H1 (cell line): Measurements from ENCODE around the gene MMP27. TPM values are rescaled to one million over a fixed set of nuclear protein-coding genes. Genes with fewer than 3 reads are reported as not detected.

Experiments used
- CTCF ChIA-PET: fragments of 300-600 bp; sonication (Branson Sonifier 250); formaldehyde crosslinking; loops from one replicate; lab custom pipeline; 2021; ENCODE audit not compliant: partially characterized antibody; lab: Charles Lee
- POLR2A ChIA-PET: fragments of 300-600 bp; sonication (Branson Sonifier 250); formaldehyde crosslinking; loops from one replicate; lab custom pipeline; 2021; ENCODE audit warnings: inconsistent platforms; ENCODE audit not compliant: partially characterized antibody; lab: Charles Lee
- DNase-seq, 2 experiments: peaks; one replicate each; pipeline versions ENCODE4 v3.0.0 to v3.0.0-alpha.2; 2010 to 2022; ENCODE audit warnings: low spot score in 2 of 2, low read depth in 1 of 2, mixed read lengths in 1 of 2
- FAIRE-seq: peaks from 2 replicates; lab custom pipeline; 2011; peaks lifted over from hg19 to GRCh38; lab: Jason Lieb, UNC
- H2AFZ ChIP-seq: 2 replicates; pipeline ENCODE4 v1.8.1; 2012; ENCODE audit warnings: low read length, inconsistent platforms
- H2AK5ac ChIP-seq: 2 replicates; pipeline ENCODE4 v1.6.1; 2013; ENCODE audit warnings: low read depth, low read length
- H2BK120ac ChIP-seq: replicated peaks from 2 replicates; pipeline ENCODE3; 2013; ENCODE audit warnings: low read depth, low read length, inconsistent platforms
- H2BK12ac ChIP-seq: 2 replicates; pipeline ENCODE4 v1.6.1; 2013; ENCODE audit warnings: low read depth, low read length
- H2BK15ac ChIP-seq: 2 replicates; pipeline ENCODE4 v1.6.1; 2013; ENCODE audit warnings: low read length
- H2BK20ac ChIP-seq: 2 replicates; pipeline ENCODE4 v1.6.1; 2013; ENCODE audit warnings: low read length
- H2BK5ac ChIP-seq: 2 replicates; pipeline ENCODE4 v1.6.1; 2013; ENCODE audit warnings: low read depth, low read length
- H3K14ac ChIP-seq: 2 replicates; pipeline ENCODE4 v1.6.1; 2013; ENCODE audit warnings: inconsistent platforms; ENCODE audit not compliant: insufficient read length
- H3K18ac ChIP-seq: 2 replicates; pipeline ENCODE4 v1.6.1; 2013; ENCODE audit warnings: low read length; ENCODE audit errors: extremely low read depth
- H3K23ac ChIP-seq: 2 replicates; pipeline ENCODE4 v1.6.1; 2013; ENCODE audit warnings: inconsistent platforms; ENCODE audit not compliant: insufficient read length
- H3K23me2 ChIP-seq: 2 replicates; pipeline ENCODE4 v1.6.1; 2013; ENCODE audit warnings: low read depth, low read length
- H3K27ac ChIP-seq: 2 replicates; pipeline ENCODE4 v1.6.1; 2011; ENCODE audit warnings: low read depth, low read length, inconsistent platforms
- H3K27me3 ChIP-seq, 4 experiments: replicated peaks in 1 of 4; 1 replicate in 1 of 4; 2 replicates in 3 of 4; pipeline versions ENCODE4 v1.6.1 to v1.8.1; 2011 to 2013; ENCODE audit warnings: low read length in 3 of 4, mild to moderate bottlenecking in 3 of 4, inconsistent platforms in 2 of 4, mixed read lengths in 2 of 4, moderate library complexity in 1 of 4; ENCODE audit not compliant: control insufficient read depth in 3 of 4, insufficient read depth in 3 of 4; ENCODE audit errors: extremely low read depth in 1 of 4
- H3K36me3 ChIP-seq, 4 experiments: 2 replicates each; pipeline versions ENCODE4 v1.6.1 to v1.8.1; 2011 to 2013; ENCODE audit warnings: mild to moderate bottlenecking in 4 of 4, low read length in 3 of 4, moderate library complexity in 2 of 4, control low read depth in 1 of 4, inconsistent platforms in 1 of 4; ENCODE audit not compliant: insufficient read depth in 4 of 4, control insufficient read depth in 2 of 4
- H3K4ac ChIP-seq: replicated peaks from 2 replicates; pipeline ENCODE3; 2013; ENCODE audit warnings: low read length, low read depth, mixed read lengths, inconsistent platforms; ENCODE audit not compliant: insufficient read length
- H3K4me1 ChIP-seq, 4 experiments: replicated peaks in 1 of 4; 1 replicate in 1 of 4; 2 replicates in 3 of 4; pipeline versions ENCODE4 v1.6.1 to v1.8.1; 2011 to 2013; ENCODE audit warnings: low read length in 3 of 4, inconsistent platforms in 2 of 4, mixed read lengths in 1 of 4; ENCODE audit not compliant: insufficient read depth in 4 of 4, control insufficient read depth in 3 of 4
- H3K4me2 ChIP-seq, 2 experiments: 2 replicates each; pipeline versions ENCODE4 v1.6.1 to v1.8.1; 2011 to 2013; ENCODE audit warnings: low read depth in 2 of 2, low read length in 2 of 2, control low read depth in 1 of 2, inconsistent platforms in 1 of 2, mild to moderate bottlenecking in 1 of 2; ENCODE audit not compliant: insufficient read depth in 1 of 2
- H3K4me3 ChIP-seq, 4 experiments: fragments of 200-600, 300-600 bp in 1 of 4; sonication (generic), shearing (Covaris generic), sonication (Bioruptor Twin) in 1 of 4; 2 replicates each; pipeline versions ENCODE4 v1.5.1 to v1.8.1; 2011 to 2016; ENCODE audit warnings: low read length in 4 of 4, low read depth in 3 of 4, control low read depth in 2 of 4, inconsistent platforms in 2 of 4, mild to moderate bottlenecking in 2 of 4, mixed read lengths in 1 of 4, moderate library complexity in 1 of 4; ENCODE audit not compliant: insufficient read depth in 2 of 4; ENCODE audit errors: extremely low read depth in 1 of 4
- H3K56ac ChIP-seq: replicated peaks from 2 replicates; pipeline ENCODE3; 2013; ENCODE audit warnings: low read depth, mild to moderate bottlenecking, mixed read lengths, low read length, inconsistent platforms; ENCODE audit not compliant: insufficient read length
- H3K79me1 ChIP-seq: 2 replicates; pipeline ENCODE4 v1.6.1; 2013; ENCODE audit warnings: low read depth, low read length, control low read depth
- H3K79me2 ChIP-seq, 2 experiments: 2 replicates each; pipeline versions ENCODE4 v1.6.1 to v1.8.1; 2012 to 2013; ENCODE audit warnings: low read length in 2 of 2, mild to moderate bottlenecking in 2 of 2, inconsistent platforms in 1 of 2; ENCODE audit not compliant: insufficient read depth in 2 of 2, control insufficient read depth in 1 of 2
- H3K9ac ChIP-seq, 4 experiments: replicated peaks in 1 of 4; 1 replicate in 1 of 4; 2 replicates in 3 of 4; pipeline versions ENCODE4 v1.6.1 to v1.8.1; 2011 to 2013; ENCODE audit warnings: low read depth in 3 of 4, low read length in 3 of 4, control low read depth in 2 of 4, mild to moderate bottlenecking in 2 of 4, moderate library complexity in 2 of 4, inconsistent platforms in 1 of 4; ENCODE audit errors: extremely low read depth in 1 of 4
- H3K9me3 ChIP-seq, 2 experiments: 2 replicates each; pipeline versions ENCODE4 v1.6.1 to v1.8.1; 2012 to 2013; ENCODE audit warnings: mild to moderate bottlenecking in 2 of 2, moderate library complexity in 2 of 2, control low read depth in 1 of 2, inconsistent platforms in 1 of 2, low read depth in 1 of 2, low read length in 1 of 2, mixed read lengths in 1 of 2; ENCODE audit not compliant: insufficient read depth in 2 of 2
- H4K20me1 ChIP-seq, 2 experiments: replicated peaks in 1 of 2; 2 replicates each; pipeline versions ENCODE3 to v1.8.1; 2011 to 2013; ENCODE audit warnings: inconsistent platforms in 2 of 2, low read length in 2 of 2, mild to moderate bottlenecking in 1 of 2; ENCODE audit not compliant: insufficient read depth in 2 of 2, control insufficient read depth in 1 of 2
- H4K5ac ChIP-seq: 2 replicates; pipeline ENCODE4 v1.6.1; 2013; ENCODE audit warnings: low read length, low read depth, mixed read lengths, inconsistent platforms; ENCODE audit not compliant: insufficient read length
- H4K8ac ChIP-seq: 2 replicates; pipeline ENCODE4 v1.8.0; 2013; ENCODE audit warnings: mild to moderate bottlenecking, moderate library complexity, low read length, inconsistent platforms; ENCODE audit not compliant: insufficient read depth; ENCODE audit errors: extremely low read depth
- H4K91ac ChIP-seq: replicated peaks from 2 replicates; pipeline ENCODE3; 2013; ENCODE audit warnings: low read length, mixed read lengths, inconsistent platforms; ENCODE audit not compliant: insufficient read length
- ATF2 ChIP-seq: IDR thresholded peaks from 2 replicates; pipeline ENCODE4 v1.6.1; 2012; ENCODE audit warnings: low read length, inconsistent platforms
- CHD1 ChIP-seq: IDR thresholded peaks from 2 replicates; pipeline ENCODE4 v1.6.1; 2012; ENCODE audit warnings: low read depth, low read length, improper control_type of control experiment
- CTCF ChIP-seq, 3 experiments: IDR thresholded peaks; 1 replicate in 2 of 3; 2 replicates in 1 of 3; pipeline versions ENCODE4 v1.5.1 to v1.6.1; 2011; ENCODE audit warnings: low read length in 3 of 3, mild to moderate bottlenecking in 3 of 3, inconsistent platforms in 2 of 3, low read depth in 1 of 3, moderate library complexity in 1 of 3; ENCODE audit not compliant: insufficient read depth in 1 of 3; ENCODE audit errors: control extremely low read depth in 1 of 3
- HDAC6 ChIP-seq: IDR thresholded peaks from one replicate; pipeline ENCODE4 v1.7.1; 2012; ENCODE audit warnings: low read depth, mild to moderate bottlenecking, inconsistent platforms, low read length, moderate library complexity
- MAFK ChIP-seq: IDR thresholded peaks from 2 replicates; pipeline ENCODE4 v1.6.1; 2012; ENCODE audit warnings: low read depth, mild to moderate bottlenecking, improper control_type of control experiment, low read length
- POLR2AphosphoS5 ChIP-seq: IDR thresholded peaks from 2 replicates; pipeline ENCODE4 v1.6.1; 2011; ENCODE audit warnings: low read depth, low read length
- POU5F1 ChIP-seq: IDR thresholded peaks from 2 replicates; pipeline ENCODE4 v1.6.1; 2011; ENCODE audit warnings: low read depth, mild to moderate bottlenecking, low read length, moderate library complexity
- SIX5 ChIP-seq: IDR thresholded peaks from 2 replicates; pipeline ENCODE4 v1.6.1; 2011; ENCODE audit warnings: mild to moderate bottlenecking, low read depth, low read length
- TBP ChIP-seq: IDR thresholded peaks from 2 replicates; pipeline ENCODE4 v1.6.1; 2011; ENCODE audit warnings: low read depth, low read length, improper control_type of control experiment
- polyA plus RNA-seq, 7 experiments: library from polyadenylated mRNA; depleted of rRNA in 3 of 7; stranded (reverse) in 5 of 7; unstranded in 2 of 7; fragments of >200 nt in 5 of 7; fragments of 200-250 nt in 2 of 7; gene quantifications; 1 replicate in 5 of 7; 2 replicates in 1 of 7; 4 replicates in 1 of 7; pipeline versions ENCODE4 v1.2.1 to v1.2.3, GENCODE V29; 2011 to 2013; ENCODE audit warnings: missing spikeins in 2 of 7, mixed read lengths in 2 of 7
- total RNA-seq: library from RNA; stranded (reverse); fragmentation: NEBNext Ultra II Directional; extraction: Animal tissue kit (Norgen Biotek cat#: 25700); gene quantifications from 2 replicates; pipeline ENCODE4 v1.2.1, GENCODE V29; 2021
- TF ChIP-seq, protein P1 (sequence below): IDR thresholded peaks from 2 replicates; pipeline ENCODE4 v1.6.1; 2012; ENCODE audit warnings: inconsistent platforms
- TF ChIP-seq, protein P2 (sequence below): IDR thresholded peaks from 2 replicates; pipeline ENCODE4 v1.6.1; 2012; ENCODE audit warnings: inconsistent platforms

Gene MMP27
- total and polyA plus RNA-seq, 2 of the 8 experiments (the other 6 are each of a cell fraction or from before 2014, with no cell fraction given), result not detected

DNA sequence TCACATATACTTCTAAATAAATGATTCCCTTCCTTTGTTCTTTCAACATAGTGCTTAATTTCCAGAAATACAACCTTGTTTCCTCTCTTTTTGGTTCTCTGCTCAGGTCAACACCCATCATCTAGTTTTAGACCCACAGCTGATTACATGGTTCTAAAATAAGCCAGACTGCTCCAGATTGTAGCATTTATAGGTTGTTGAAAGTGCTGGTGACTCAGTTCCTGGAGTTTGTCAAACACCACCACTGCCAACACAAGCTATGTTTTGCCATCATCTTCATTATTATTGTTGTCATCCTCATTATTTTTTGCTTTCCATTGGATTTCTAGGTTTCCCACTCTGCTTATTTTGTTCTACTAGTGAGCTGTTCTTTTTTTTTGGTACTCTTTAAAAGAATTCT is 58.1 kb downstream of the MMP27 start:
- H2AFZ ChIP-seq, result no peak overlapping the region
- no peaks in the 10 kb centered on the region for H4K20me1 ChIP-seq
- H3K18ac ChIP-seq, result no peak overlapping the region
- H3K4ac ChIP-seq, result no peak overlapping the region
- ChIA-PET CTCF (interaction anchor here (0.9 to 2.0 kb wide), 2 partner anchors 19 to 34 kb away, joined by 3 to 7 read pairs; no protein-coding TSS in a partner anchor), POLR2A (no interaction called here)
- H4K8ac ChIP-seq, result no peak overlapping the region
- no peaks in the 10 kb centered on the region for H3K36me3 ChIP-seq
- no peaks in the 10 kb centered on the region for H3K23me2 ChIP-seq
- H2BK12ac ChIP-seq, result no peak overlapping the region
- H4K5ac ChIP-seq, result no peak overlapping the region
- DNase-seq (no peak), FAIRE-seq (no peak)
- no peak overlapping the region for H3K4me2 ChIP-seq
- H2BK15ac ChIP-seq, result no peak overlapping the region
- TF ChIP-seq ATF2 (no peak), CTCF (IDR thresholded peaks at IDR 0.05; ENCODE audit: control extremely low read depth in 1 of 3, insufficient read depth in 1 of 3, low read depth in 1 of 3, low read length in 3 of 3) (no peak), CHD1 (no peak), POLR2AphosphoS5 (no peak), TBP (no peak), HDAC6 (no peak), SIX5 (no peak), MAFK (no peak), POU5F1 (no peak)
- TF ChIP-seq, protein P1, sequence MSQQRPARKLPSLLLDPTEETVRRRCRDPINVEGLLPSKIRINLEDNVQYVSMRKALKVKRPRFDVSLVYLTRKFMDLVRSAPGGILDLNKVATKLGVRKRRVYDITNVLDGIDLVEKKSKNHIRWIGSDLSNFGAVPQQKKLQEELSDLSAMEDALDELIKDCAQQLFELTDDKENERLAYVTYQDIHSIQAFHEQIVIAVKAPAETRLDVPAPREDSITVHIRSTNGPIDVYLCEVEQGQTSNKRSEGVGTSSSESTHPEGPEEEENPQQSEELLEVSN, result no peak
- TF ChIP-seq, protein P2, sequence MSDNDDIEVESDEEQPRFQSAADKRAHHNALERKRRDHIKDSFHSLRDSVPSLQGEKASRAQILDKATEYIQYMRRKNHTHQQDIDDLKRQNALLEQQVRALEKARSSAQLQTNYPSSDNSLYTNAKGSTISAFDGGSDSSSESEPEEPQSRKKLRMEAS, result no peak
- H3K4me3 ChIP-seq, result no peak overlapping the region
- no peaks in the 10 kb centered on the region for H3K4me1 ChIP-seq
- H4K91ac ChIP-seq, result no peak overlapping the region
- H3K14ac ChIP-seq, result no peak overlapping the region
- no peaks in the 10 kb centered on the region for H3K79me2 ChIP-seq
- H3K27ac ChIP-seq, result no peak overlapping the region
- H2BK5ac ChIP-seq, result no peak overlapping the region
- no peak overlapping the region for H3K56ac ChIP-seq
- no peak overlapping the region for H2AK5ac ChIP-seq
- H3K79me1 ChIP-seq, result no peaks in the 10 kb centered on the region
- no peaks in the 10 kb centered on the region for H3K27me3 ChIP-seq
- no peak overlapping the region for H2BK20ac ChIP-seq
- H3K9ac ChIP-seq, result no peak overlapping the region
- H3K23ac ChIP-seq, result no peak overlapping the region
- no peak overlapping the region for H2BK120ac ChIP-seq
- H3K9me3 ChIP-seq, result no peaks in the 10 kb centered on the region
